Activated naive CD4-positive, alpha-beta T cell treated with anti-CD3 and anti-CD28 coated beads for 36 hours (primary cell): ENCODE measurements around the gene HOMER2. TPM values are rescaled to one million over a fixed set of nuclear protein-coding genes. Genes with fewer than 3 reads are reported as not detected.

Experiments
- CTCF ChIA-PET: fragments of 350-600 bp; sonication (Branson Sonifier 250); formaldehyde crosslinking; loops from one replicate; lab custom pipeline; 2021; ENCODE audit warnings: antibody characterized with exemption; lab: Charles Lee
- DNase-seq: peaks from one replicate; pipeline ENCODE4 v3.0.0-alpha.2; 2020
- H3K27ac Mint-ChIP-seq: one replicate; pipeline ENCODE4 v1.8.0; 2021; ENCODE audit warnings: mild to moderate bottlenecking, mixed read lengths
- H3K27me3 Mint-ChIP-seq: one replicate; pipeline ENCODE4 v1.8.0; 2021; ENCODE audit warnings: low read depth, mixed read lengths
- H3K36me3 Mint-ChIP-seq: one replicate; pipeline ENCODE4 v1.8.0; 2021; ENCODE audit warnings: low read depth, mixed read lengths
- H3K4me1 Mint-ChIP-seq: one replicate; pipeline ENCODE4 v1.8.0; 2021; ENCODE audit warnings: low read depth, mixed read lengths
- H3K4me3 Mint-ChIP-seq: one replicate; pipeline ENCODE4 v1.8.0; 2021; ENCODE audit warnings: mild to moderate bottlenecking, moderate library complexity, mixed read lengths
- H3K9me3 Mint-ChIP-seq: one replicate; pipeline ENCODE4 v1.8.0; 2021; ENCODE audit warnings: mixed read lengths
- intact Hi-C: fragments of 100-400 bp; cut with micrococcal nuclease; formaldehyde crosslinking; loops from one replicate; pipeline ENCODE4 v1.15.1; 2023
- total RNA-seq, 2 experiments: library from RNA; stranded (reverse); gene quantifications; one replicate each; pipeline ENCODE4 v1.2.3, GENCODE V29; 2021

Gene HOMER2
- total RNA-seq, 2 experiments from 2014 or later = 2.3 to 2.8 TPM

- Mint-ChIP-seq H3K36me3 (no peaks in the 10 kb centered on the region), H3K27me3 (no peaks in the 10 kb centered on the region), H3K4me1 (peaks cover 10% of the 10 kb centered on the region), H3K4me3 (no peak overlapping the region), H3K9me3 (no peaks in the 10 kb centered on the region), H3K27ac (no peak overlapping the region)
- intact Hi-C loops = no loop called here
- DNase-seq = no peak
- CTCF ChIA-PET = interaction anchor here (0.5 kb wide), 1 partner anchor 193 kb away, joined by 3 read pairs; no protein-coding TSS in a partner anchor
Observed at GRCh38 chr15:82937712-82938058, 14.8 kb downstream of the HOMER2 start.

DNA sequence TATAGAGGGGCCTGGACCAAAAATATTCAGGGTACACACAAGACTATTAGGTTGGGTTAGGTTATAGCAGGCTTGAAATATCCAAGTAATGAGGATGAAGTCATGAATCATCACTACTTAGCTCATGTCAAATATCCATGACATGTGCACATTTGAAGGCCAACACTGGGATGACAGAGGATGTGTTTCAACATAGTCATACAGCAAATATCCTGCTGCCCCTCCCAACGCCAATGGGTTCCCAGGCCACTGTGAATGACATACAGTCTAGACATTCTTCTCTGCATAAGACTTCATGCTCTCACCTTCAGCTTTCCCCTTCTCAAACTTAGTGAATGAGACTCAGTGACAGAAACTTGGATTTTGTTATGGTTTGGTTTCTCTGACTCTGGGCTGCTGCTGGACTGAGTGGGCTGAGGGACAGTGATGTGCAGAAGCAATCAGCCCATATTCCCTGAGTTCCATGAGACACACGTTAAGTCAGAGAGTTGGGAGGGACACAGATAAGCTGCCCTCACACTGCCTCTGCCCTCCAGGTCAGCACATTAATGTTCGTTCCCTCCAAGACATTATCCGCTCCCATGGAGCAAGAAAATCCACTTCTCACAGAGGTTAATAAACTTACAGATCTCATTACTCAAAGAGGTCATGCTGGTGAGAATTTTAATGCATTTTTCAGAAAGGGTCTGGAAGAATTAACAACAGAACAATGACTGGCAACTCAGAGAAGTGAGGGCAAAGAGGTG, 15.4 kb downstream of the HOMER2 start:
- no peaks in the 10 kb centered on the region for H3K36me3 Mint-ChIP-seq
- CTCF ChIA-PET = no interaction called here
- DNase-seq = no peak
- peaks cover 10% of the 10 kb centered on the region for H3K4me1 Mint-ChIP-seq
- H3K9me3 Mint-ChIP-seq = no peaks in the 10 kb centered on the region
- intact Hi-C loops = no loop called here
- H3K27me3 Mint-ChIP-seq = no peaks in the 10 kb centered on the region
- H3K27ac Mint-ChIP-seq = no peak overlapping the region
- no peak overlapping the region for H3K4me3 Mint-ChIP-seq

- CTCF ChIA-PET = no interaction called here
- Mint-ChIP-seq H3K4me1 (peaks cover 10% of the 10 kb centered on the region), H3K27ac (no peak overlapping the region)
Observed at GRCh38 chr15:82935382-82935781, 17.1 kb downstream of the HOMER2 start.

GRCh38 chr15:82934100-82934880, 18.2 kb downstream of the HOMER2 start:
- H3K4me1 Mint-ChIP-seq = peaks cover 10% of the 10 kb centered on the region
- CTCF ChIA-PET = no interaction called here
- no peaks in the 10 kb centered on the region for H3K36me3 Mint-ChIP-seq
- H3K27ac Mint-ChIP-seq = no peak overlapping the region
- H3K4me3 Mint-ChIP-seq = no peak overlapping the region
- no peak for DNase-seq
- no peaks in the 10 kb centered on the region for H3K9me3 Mint-ChIP-seq
- no peaks in the 10 kb centered on the region for H3K27me3 Mint-ChIP-seq
- intact Hi-C loops = no loop called here

More at GRCh38 chr15:82935382-82935781, 17.1 kb downstream of the HOMER2 start:
- Mint-ChIP-seq H3K9me3 (no peaks in the 10 kb centered on the region), H3K4me3 (no peak overlapping the region), H3K36me3 (no peaks in the 10 kb centered on the region), H3K27me3 (no peaks in the 10 kb centered on the region)
- intact Hi-C loops = no loop called here
- DNase-seq = no peak

DNA sequence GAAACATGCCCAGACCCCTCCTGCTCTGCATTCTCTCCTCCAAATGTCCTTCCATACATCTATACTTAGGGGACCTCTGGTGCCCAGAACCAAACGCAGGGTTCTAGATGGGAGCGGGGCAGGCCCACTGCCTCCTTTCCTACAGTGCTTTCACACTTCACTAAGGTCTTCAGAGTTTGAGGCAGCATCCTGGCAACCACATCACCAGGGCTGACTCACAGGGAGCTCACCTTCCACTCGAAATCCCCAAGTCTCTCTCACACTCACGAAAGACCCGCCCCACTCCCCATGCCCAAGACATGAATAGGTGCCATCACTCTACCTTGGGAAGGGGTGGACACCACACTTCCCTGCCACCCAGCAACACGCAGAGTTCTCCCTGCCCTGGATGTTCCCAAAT, 18.9 kb downstream of the HOMER2 start:
- Mint-ChIP-seq H3K4me1 (peaks cover 10% of the 10 kb centered on the region), H3K27me3 (no peaks in the 10 kb centered on the region), H3K27ac (no peak overlapping the region), H3K9me3 (no peaks in the 10 kb centered on the region), H3K4me3 (no peak overlapping the region), H3K36me3 (no peaks in the 10 kb centered on the region)
- DNase-seq = peak; percentile 64
- CTCF ChIA-PET = no interaction called here
- intact Hi-C loops = no loop called here

DNA sequence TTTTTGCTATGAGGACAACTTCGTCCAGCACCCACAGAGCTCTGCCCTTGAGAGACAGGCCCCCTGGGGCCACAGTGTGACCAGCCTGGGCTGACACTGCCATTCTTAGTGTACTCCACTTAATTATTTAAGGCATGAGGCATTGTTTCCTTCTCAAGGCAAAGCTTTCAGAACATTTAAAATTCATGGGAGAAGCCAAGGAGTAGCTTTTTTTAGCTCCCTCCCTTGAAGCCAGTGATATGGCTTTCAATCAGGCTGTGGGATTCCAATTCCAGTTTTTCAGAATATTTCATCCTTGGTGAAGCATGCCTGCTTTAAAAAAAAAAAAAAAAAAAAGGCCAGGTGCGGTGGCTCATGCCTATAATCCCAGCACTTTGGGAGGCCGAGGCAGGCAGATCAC, 21.3 kb downstream of the HOMER2 start:
- Mint-ChIP-seq H3K9me3 (no peaks in the 10 kb centered on the region), H3K4me3 (no peak overlapping the region), H3K27me3 (no peaks in the 10 kb centered on the region), H3K27ac (no peak overlapping the region), H3K36me3 (no peaks in the 10 kb centered on the region), H3K4me1 (peaks cover 10% of the 10 kb centered on the region)
- DNase-seq = no peak
- intact Hi-C loops = no loop called here
- CTCF ChIA-PET = interaction anchor here (0.6 to 1.1 kb wide), 3 partner anchors 71 to 378 kb away, joined by 3 to 4 read pairs (median 3); no protein-coding TSS in a partner anchor

DNA sequence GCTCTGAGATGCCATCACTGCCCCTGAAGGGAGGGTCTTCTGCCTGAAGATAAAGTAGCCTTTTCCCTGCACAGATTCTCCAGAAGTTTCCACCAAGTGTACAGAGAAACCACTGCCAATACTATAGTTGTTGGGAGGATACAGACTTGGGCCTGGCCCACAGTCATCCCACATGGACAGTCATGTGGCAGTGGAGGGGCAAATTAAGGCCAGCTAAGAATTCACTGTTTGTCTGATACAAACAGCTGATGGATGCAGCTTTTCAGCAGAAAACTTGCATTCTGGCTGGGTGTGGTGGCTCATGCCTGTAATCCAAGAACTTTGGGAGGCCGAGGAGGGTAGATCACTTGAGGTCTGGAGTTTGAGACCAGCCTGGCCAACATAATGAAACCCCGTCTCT, 22.1 kb downstream of the HOMER2 start:
- no peak overlapping the region for H3K4me3 Mint-ChIP-seq
- no peak for DNase-seq
- CTCF ChIA-PET = interaction anchor here (1.1 kb wide), 1 partner anchor 70 kb away, joined by 3 read pairs; no protein-coding TSS in a partner anchor

GRCh38 chr15:82928711-82929110, 23.8 kb downstream of the HOMER2 start:
- intact Hi-C loops = no loop called here
- Mint-ChIP-seq H3K36me3 (no peaks in the 10 kb centered on the region), H3K4me3 (no peak overlapping the region), H3K4me1 (peaks cover 5% of the 10 kb centered on the region), H3K27me3 (no peaks in the 10 kb centered on the region), H3K27ac (no peak overlapping the region), H3K9me3 (no peaks in the 10 kb centered on the region)
- DNase-seq = no peak
- CTCF ChIA-PET = interaction anchor here (0.6 kb wide), 1 partner anchor 625 kb away, joined by 4 read pairs; no protein-coding TSS in a partner anchor

More for the DNA sequence above, 22.1 kb downstream of the HOMER2 start:
- Mint-ChIP-seq H3K27ac (no peak overlapping the region), H3K9me3 (no peaks in the 10 kb centered on the region), H3K36me3 (no peaks in the 10 kb centered on the region), H3K27me3 (no peaks in the 10 kb centered on the region), H3K4me1 (peaks cover 10% of the 10 kb centered on the region)
- intact Hi-C loops = no loop called here

DNA sequence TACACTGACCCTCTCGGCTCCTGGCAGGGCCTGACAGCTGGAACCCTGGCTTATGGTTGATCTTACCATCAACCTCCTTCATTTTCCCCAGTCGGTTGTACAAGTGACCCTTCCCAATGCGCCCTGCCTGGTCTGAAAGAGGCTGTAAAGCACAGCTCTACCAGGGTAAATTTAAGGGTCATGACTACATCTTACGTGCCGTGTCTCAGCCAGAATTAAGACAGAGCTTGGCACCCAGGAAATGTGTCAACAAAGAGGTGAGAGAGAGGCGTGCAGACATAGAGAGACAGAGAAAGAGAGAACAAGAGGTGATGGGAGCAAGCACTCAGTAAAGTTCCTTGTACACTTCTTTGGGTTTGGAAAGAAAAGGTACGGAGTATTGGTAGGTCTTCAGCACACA, 28.8 kb downstream of the HOMER2 start:
- H3K27me3 Mint-ChIP-seq = no peaks in the 10 kb centered on the region
- intact Hi-C loops = no loop called here
- DNase-seq = no peak
- H3K27ac Mint-ChIP-seq = no peak overlapping the region
- no peaks in the 10 kb centered on the region for H3K36me3 Mint-ChIP-seq
- CTCF ChIA-PET = interaction anchor here (0.6 kb wide), 2 partner anchors 89 to 438 kb away, joined by 4 to 5 read pairs; no protein-coding TSS in a partner anchor
- no peak overlapping the region for H3K4me3 Mint-ChIP-seq
- no peaks in the 10 kb centered on the region for H3K9me3 Mint-ChIP-seq
- H3K4me1 Mint-ChIP-seq = no peaks in the 10 kb centered on the region

DNA sequence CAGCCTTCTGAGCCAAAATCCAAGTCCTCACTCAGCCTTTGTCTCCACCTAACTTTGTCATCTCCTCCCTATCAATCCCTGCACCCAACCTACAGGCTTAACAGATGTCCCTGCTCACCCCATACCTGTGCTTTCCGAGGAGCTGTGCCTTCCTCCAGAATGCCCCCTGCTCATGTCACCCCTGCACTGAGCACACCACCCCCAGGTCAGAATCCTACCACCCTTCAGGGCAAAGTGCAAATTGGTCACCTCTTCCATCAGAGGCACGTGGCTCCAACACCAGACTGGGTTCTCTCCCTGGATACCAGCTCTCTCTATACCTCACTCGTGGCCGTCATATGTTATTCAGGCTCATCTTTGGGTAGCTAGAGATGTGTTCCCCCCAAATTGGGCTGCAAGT, 29.8 kb downstream of the HOMER2 start:
- no peaks in the 10 kb centered on the region for H3K4me1 Mint-ChIP-seq
- H3K27me3 Mint-ChIP-seq = no peaks in the 10 kb centered on the region
- no peak for DNase-seq
- H3K4me3 Mint-ChIP-seq = no peak overlapping the region
- H3K27ac Mint-ChIP-seq = no peak overlapping the region
- CTCF ChIA-PET = no interaction called here
- intact Hi-C loops = no loop called here
- H3K9me3 Mint-ChIP-seq = no peaks in the 10 kb centered on the region
- H3K36me3 Mint-ChIP-seq = no peaks in the 10 kb centered on the region

DNA sequence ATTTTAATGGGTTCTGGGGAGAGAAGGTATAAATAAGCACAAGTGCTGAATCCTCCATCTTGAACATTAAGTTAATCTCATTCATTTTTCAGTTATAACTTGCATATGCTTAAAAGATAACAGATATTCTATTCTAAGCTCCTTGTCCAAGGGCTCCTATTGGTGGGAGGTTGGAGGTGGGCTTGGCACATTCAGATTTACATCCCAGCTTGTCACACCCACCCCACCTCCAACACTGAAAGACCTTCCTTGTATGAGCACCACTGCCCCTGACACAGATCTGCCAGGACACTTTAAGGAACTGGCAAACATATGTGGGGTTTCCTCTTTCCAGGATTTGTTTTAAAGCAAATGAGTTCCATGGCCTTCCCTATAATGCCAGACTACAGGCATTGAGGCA, 30.6 kb downstream of the HOMER2 start:
- no peaks in the 10 kb centered on the region for H3K9me3 Mint-ChIP-seq
- no peaks in the 10 kb centered on the region for H3K4me1 Mint-ChIP-seq
- DNase-seq = no peak
- H3K27me3 Mint-ChIP-seq = no peaks in the 10 kb centered on the region
- intact Hi-C loops = no loop called here
- no peak overlapping the region for H3K4me3 Mint-ChIP-seq
- H3K27ac Mint-ChIP-seq = no peak overlapping the region
- H3K36me3 Mint-ChIP-seq = no peaks in the 10 kb centered on the region
- CTCF ChIA-PET = no interaction called here

DNA sequence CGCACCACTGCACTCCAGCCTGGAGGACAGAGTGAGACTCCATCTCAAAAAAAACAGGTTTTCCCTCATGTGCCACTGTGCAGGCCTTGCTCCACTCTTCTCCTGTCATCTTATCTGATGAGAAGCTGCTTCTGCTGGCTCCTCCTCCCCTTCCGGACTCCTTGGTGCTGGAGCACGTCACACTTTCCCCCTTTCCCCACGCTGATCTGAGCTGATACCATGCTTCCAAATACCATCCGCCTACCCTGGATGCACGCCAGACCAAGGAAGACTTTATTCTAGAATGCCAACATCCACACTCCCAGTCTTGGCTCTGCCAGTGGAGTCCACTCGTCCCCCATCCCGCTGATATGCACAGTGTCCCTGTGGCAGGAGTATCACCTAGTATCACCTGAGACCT, 31.3 kb downstream of the HOMER2 start:
- H3K27ac Mint-ChIP-seq = no peak overlapping the region
- intact Hi-C loops = no loop called here
- H3K9me3 Mint-ChIP-seq = no peaks in the 10 kb centered on the region
- H3K27me3 Mint-ChIP-seq = no peaks in the 10 kb centered on the region
- no peak for DNase-seq
- H3K36me3 Mint-ChIP-seq = no peaks in the 10 kb centered on the region
- no peak overlapping the region for H3K4me3 Mint-ChIP-seq
- H3K4me1 Mint-ChIP-seq = no peaks in the 10 kb centered on the region
- CTCF ChIA-PET = no interaction called here
